Measurements from ENCODE around the gene DPM3. TPM values are rescaled to one million over a fixed set of nuclear protein-coding genes. Genes with fewer than 3 reads are reported as not detected.

DPM3 gene
- total and polyA plus RNA-seq, 2 of the 13 experiments (the other 11 are each of a cell fraction or from before 2014, with no cell fraction given) = 23.2 to 53.4 TPM

DNA sequence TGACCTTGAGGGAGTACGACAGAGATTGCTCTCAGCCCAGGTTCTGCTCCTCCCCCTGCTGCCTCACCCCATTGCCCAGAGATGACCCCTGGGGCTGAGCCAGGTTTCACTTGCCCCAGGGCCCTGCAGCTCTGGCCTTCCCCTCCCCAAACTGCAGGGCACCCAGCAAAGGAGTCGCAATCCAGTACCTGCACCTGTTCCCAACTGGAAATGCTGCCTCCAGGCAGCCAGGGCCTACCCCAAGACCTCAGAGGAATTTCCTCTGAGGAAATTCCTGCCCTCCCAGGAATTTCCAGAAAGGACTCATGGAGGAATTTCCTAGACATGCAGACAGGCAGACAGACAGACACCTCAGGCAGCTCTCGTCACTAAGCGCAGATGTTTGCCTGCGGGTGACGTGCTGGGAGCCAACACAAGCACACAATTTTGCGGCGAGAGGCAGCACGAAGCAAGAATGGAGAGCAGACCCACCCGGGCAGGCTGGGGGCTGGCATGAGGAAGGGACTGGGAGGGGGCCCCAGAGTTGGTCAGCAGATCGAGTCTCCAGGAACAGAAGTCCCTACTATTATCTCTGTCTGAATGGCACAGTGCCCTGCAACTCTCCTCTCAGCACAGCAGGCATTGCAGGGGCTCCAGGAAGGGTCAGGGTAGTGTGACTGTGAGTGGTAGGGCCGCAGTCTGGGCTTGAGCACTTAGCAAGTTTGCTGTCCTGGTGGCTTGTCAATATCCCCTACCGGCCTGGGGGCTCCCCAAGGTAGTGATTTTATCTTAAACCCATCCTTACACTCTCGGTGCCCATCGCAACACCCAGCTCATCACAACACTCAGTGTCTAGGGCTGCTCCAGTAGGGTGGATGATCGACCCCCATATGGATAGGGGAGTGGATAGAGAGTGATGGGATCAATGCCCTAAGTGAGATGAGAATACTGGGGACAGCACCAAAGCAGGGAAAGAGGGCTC is 15.5 kb downstream of the DPM3 start (continued):
- TF ChIP-seq, protein P1, sequence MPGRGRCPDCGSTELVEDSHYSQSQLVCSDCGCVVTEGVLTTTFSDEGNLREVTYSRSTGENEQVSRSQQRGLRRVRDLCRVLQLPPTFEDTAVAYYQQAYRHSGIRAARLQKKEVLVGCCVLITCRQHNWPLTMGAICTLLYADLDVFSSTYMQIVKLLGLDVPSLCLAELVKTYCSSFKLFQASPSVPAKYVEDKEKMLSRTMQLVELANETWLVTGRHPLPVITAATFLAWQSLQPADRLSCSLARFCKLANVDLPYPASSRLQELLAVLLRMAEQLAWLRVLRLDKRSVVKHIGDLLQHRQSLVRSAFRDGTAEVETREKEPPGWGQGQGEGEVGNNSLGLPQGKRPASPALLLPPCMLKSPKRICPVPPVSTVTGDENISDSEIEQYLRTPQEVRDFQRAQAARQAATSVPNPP (CRISPR knock-in tag; IDR thresholded peaks at IDR 0.05) = no peak
- no peak for TF ChIP-seq ZNF33A (CRISPR knock-in tag; IDR thresholded peaks at IDR 0.05; ENCODE audit: borderline replicate concordance)
- TF ChIP-seq RBFOX2 (IDR thresholded peaks at IDR 0.05; ENCODE audit: low read depth, low read length) = no peak
- no peak for TF ChIP-seq IRX3 (CRISPR knock-in tag; IDR thresholded peaks at IDR 0.05; ENCODE audit: borderline replicate concordance, low read depth)
- no peak for TF ChIP-seq ZNF354B (CRISPR knock-in tag; IDR thresholded peaks at IDR 0.05)
- TF ChIP-seq ZNF770 (CRISPR knock-in tag; IDR thresholded peaks at IDR 0.05) = no peak
- no peak for TF ChIP-seq ZBTB4 (CRISPR knock-in tag; IDR thresholded peaks at IDR 0.05; ENCODE audit: borderline replicate concordance)
- peak; percentile 26; the same call in 1 of the 2 replicates for TF ChIP-seq KDM2A (CRISPR knock-in tag; IDR thresholded peaks at IDR 0.05; ENCODE audit: borderline replicate concordance, low read depth)
- no peak for TF ChIP-seq TEF (CRISPR knock-in tag; IDR thresholded peaks at IDR 0.05)
- TF ChIP-seq ZNF766 (CRISPR knock-in tag; IDR thresholded peaks at IDR 0.05; ENCODE audit: borderline replicate concordance) = no peak
- no peak; the same call in 1 of the 2 replicates for TF ChIP-seq ARID4A (CRISPR knock-in tag; IDR thresholded peaks at IDR 0.05; ENCODE audit: borderline replicate concordance)
- no peak for TF ChIP-seq ZNF496 (CRISPR knock-in tag; IDR thresholded peaks at IDR 0.05; ENCODE audit: insufficient replicate concordance)
